Measurements from ENCODE around the gene CENPQ.

Gene CENPQ

GRCh38 chr6:49531774-49532569, 68.8 kb downstream of the CENPQ start:
- TF ChIP-seq CTCF (IDR thresholded peaks at IDR 0.05; ENCODE audit: low read depth, low read length): peak; percentile 66
- DNase-seq (ENCODE audit: low read depth, low spot score): peak; percentile 77
- H3K4me3 ChIP-seq (ENCODE audit: low read depth, low read length): peak overlapping the region; percentile 10
- in situ Hi-C loops (cut with HindIII; ENCODE audit: low sequenced_read_pairs): no loop called here

- in situ Hi-C loops (cut with HindIII; ENCODE audit: low sequenced_read_pairs): no loop called here
- no peak for TF ChIP-seq CTCF (IDR thresholded peaks at IDR 0.05; ENCODE audit: low read depth, low read length)
- no peak overlapping the region for H3K4me3 ChIP-seq (ENCODE audit: low read depth, low read length)
- DNase-seq (ENCODE audit: low read depth, low spot score): no peak
Measured at GRCh38 chr6:49535795-49536194, 72.6 kb downstream of the CENPQ start.

- H3K4me3 ChIP-seq (ENCODE audit: low read depth, low read length): no peak overlapping the region
- TF ChIP-seq CTCF (IDR thresholded peaks at IDR 0.05; ENCODE audit: low read depth, low read length): no peak
- in situ Hi-C loops (cut with HindIII; ENCODE audit: low sequenced_read_pairs): no loop called here
- DNase-seq (ENCODE audit: low read depth, low spot score): no peak
Measured at GRCh38 chr6:49539102-49539501, 75.9 kb downstream of the CENPQ start.

GRCh38 chr6:49540614-49541013, 77.4 kb downstream of the CENPQ start:
- H3K4me3 ChIP-seq (ENCODE audit: low read depth, low read length): no peak overlapping the region
- in situ Hi-C loops (cut with HindIII; ENCODE audit: low sequenced_read_pairs): no loop called here
- no peak for DNase-seq (ENCODE audit: low read depth, low spot score)
- no peak for TF ChIP-seq CTCF (IDR thresholded peaks at IDR 0.05; ENCODE audit: low read depth, low read length)

- peak; percentile 74 for DNase-seq (ENCODE audit: low read depth, low spot score)
- no peak overlapping the region for H3K4me3 ChIP-seq (ENCODE audit: low read depth, low read length)
- TF ChIP-seq CTCF (IDR thresholded peaks at IDR 0.05; ENCODE audit: low read depth, low read length): no peak
- in situ Hi-C loops (cut with HindIII; ENCODE audit: low sequenced_read_pairs): no loop called here
Measured at GRCh38 chr6:49541210-49541724, 78.1 kb downstream of the CENPQ start.

- TF ChIP-seq CTCF (IDR thresholded peaks at IDR 0.05; ENCODE audit: low read depth, low read length): no peak
- in situ Hi-C loops (cut with HindIII; ENCODE audit: low sequenced_read_pairs): no loop called here
- no peak for DNase-seq (ENCODE audit: low read depth, low spot score)
- H3K4me3 ChIP-seq (ENCODE audit: low read depth, low read length): no peak overlapping the region
Measured at GRCh38 chr6:49541936-49542335, 78.8 kb downstream of the CENPQ start.
